Mesodermal cell (in vitro differentiated cells): ENCODE results near the gene MBD2.

Source experiments
- H3K27ac ChIP-seq: 2 replicates; pipeline ENCODE4 v1.7.0; 2013; ENCODE audit warnings: mild to moderate bottlenecking, low read depth, low read length, moderate library complexity; ENCODE audit not compliant: severe bottlenecking
- H3K36me3 ChIP-seq: 2 replicates; pipeline ENCODE4 v1.7.1; 2013; ENCODE audit warnings: mild to moderate bottlenecking, low read length, moderate library complexity; ENCODE audit not compliant: control insufficient read depth, insufficient read depth
- H3K4me1 ChIP-seq: one replicate; pipeline ENCODE4 v1.7.1; 2013; ENCODE audit warnings: mild to moderate bottlenecking, low read length; ENCODE audit not compliant: insufficient read depth, control insufficient read depth, poor library complexity, severe bottlenecking
- H3K4me3 ChIP-seq: 2 replicates; pipeline ENCODE4 v1.7.0; 2013; ENCODE audit warnings: low read length, control low read depth, mild to moderate bottlenecking; ENCODE audit not compliant: insufficient read depth, poor library complexity, severe bottlenecking; ENCODE audit errors: extremely low read depth
- H3K9me3 ChIP-seq: 2 replicates; pipeline ENCODE4 v1.7.1; 2013; ENCODE audit warnings: mild to moderate bottlenecking, low read length, moderate library complexity; ENCODE audit not compliant: control insufficient read depth
- WGBS, 2 experiments: methylation state at CpG; one replicate each; pipeline ENCODE4 v1.1.5; 2013; ENCODE audit warnings: missing lambda C conversion rate in 2 of 2; ENCODE audit not compliant: insufficient coverage in 2 of 2; 5-methylcytosine and 5-hydroxymethylcytosine counted together

MBD2 gene

DNA sequence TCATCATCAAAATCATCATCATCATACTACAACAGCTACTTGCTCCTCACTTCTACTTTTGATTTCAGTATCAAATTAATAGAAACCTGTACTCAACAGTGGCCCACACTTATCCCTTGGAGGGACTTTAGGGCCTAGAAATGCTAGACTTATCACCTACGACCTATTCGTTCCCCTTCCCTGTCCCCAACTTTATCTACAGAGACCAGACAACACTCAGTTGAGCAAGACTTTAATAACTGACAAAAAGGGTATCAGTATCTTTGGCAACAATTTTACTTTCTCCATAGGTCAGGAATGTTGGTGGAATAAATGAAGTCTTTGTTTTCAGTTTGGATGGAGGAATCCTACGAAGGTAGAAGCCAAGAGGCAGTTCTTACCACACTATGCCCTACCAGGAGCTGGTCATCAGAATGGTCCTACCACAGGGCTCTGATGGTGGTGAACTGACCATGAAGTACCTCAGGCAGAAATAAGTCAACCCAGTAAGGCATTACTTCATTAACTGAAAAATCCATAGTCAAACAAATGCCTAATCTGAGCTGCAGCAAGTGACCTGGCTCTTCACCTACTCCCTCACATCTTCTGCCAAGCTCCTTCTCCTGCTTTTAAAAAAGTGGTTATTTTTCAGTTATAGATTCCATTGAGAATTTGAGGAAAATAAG, 26.6 kb downstream of the MBD2 start:
- no peak overlapping the region for H3K27ac ChIP-seq
- peaks cover 25% of the 10 kb centered on the region for H3K36me3 ChIP-seq
- no peak overlapping the region for H3K4me3 ChIP-seq
- no peaks in the 10 kb centered on the region for H3K4me1 ChIP-seq
- 100% methylated on average over 1 of the region's 3 CpGs; no CpG with 5 or more reads in 1 of the 2 experiments for WGBS, 2 experiments
- H3K9me3 ChIP-seq = no peaks in the 10 kb centered on the region

DNA sequence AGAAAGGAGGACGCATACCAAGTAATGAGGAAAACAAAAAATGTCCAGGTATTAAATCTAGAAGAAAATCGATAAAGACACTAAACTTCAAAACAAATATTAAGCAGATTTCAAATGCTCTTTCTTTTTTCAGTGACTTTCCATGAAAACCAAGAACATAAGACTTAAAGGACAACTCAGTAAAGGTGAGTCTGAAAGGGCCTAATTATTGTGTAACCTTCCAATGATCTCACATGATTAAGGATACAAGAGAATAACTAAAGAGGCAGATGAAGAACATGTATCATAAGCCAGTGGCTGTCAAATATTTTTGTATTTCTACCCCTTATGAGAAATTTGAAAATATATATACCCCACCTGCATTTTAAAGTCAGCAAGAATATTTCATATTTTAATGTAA, 30.7 kb downstream of the MBD2 start:
- Histone ChIP-seq H3K4me3 (no peak overlapping the region), H3K4me1 (no peaks in the 10 kb centered on the region), H3K9me3 (no peaks in the 10 kb centered on the region), H3K27ac (no peak overlapping the region), H3K36me3 (peaks cover 4% of the 10 kb centered on the region)
- no CpG with 5 or more reads among the region's 2 CpGs for WGBS, 2 experiments

DNA sequence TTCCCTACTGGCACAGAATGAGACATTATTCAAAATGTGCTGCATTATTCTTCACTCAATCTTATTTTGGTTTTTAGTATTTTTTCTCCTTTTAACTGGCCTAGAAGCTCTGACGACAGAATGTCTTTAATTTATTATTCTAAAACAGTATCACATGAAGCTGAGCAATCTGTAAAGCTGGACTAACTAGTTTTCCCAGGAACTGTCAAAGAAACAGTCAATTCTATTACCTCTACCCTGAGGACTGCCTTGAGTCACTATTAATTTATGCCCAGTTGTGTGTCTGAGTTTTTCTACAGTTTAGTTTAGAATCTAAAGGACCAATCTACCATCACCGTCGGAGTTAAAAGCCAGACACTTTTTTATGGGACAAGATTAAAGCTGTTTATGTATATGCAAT, 31.6 kb downstream of the MBD2 start:
- H3K4me1 ChIP-seq = no peaks in the 10 kb centered on the region
- H3K27ac ChIP-seq = no peak overlapping the region
- H3K4me3 ChIP-seq = no peak overlapping the region
- H3K36me3 ChIP-seq = peaks cover 3% of the 10 kb centered on the region
- no peaks in the 10 kb centered on the region for H3K9me3 ChIP-seq
- WGBS, 2 experiments = 100% methylated on average over 1 of the region's 3 CpGs; no CpG with 5 or more reads in 1 of the 2 experiments

DNA sequence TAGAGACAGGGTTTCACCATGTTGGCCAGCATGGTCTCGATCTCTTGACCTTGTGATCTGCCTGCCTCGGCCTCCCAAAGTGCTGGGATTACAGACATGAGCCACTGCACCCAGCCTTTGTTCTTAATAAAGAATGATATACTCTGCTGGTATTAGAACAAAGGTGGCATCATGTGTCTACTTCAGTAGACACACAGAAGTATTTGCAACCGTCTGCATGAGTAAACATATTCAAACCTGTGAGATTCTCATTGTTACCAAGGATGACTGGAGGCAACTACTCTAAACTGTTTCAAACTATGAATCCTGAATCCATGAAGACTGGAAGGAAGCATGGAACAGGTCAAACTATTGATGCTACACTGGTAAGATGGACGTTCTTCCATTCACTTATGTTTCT, 32.1 kb downstream of the MBD2 start:
- Histone ChIP-seq H3K27ac (no peak overlapping the region), H3K4me1 (no peaks in the 10 kb centered on the region), H3K4me3 (no peak overlapping the region), H3K9me3 (no peaks in the 10 kb centered on the region), H3K36me3 (peaks cover 8% of the 10 kb centered on the region)
- WGBS, 2 experiments = 94% methylated on average over 3 of the region's 4 CpGs; no CpG with 5 or more reads in 1 of the 2 experiments

DNA sequence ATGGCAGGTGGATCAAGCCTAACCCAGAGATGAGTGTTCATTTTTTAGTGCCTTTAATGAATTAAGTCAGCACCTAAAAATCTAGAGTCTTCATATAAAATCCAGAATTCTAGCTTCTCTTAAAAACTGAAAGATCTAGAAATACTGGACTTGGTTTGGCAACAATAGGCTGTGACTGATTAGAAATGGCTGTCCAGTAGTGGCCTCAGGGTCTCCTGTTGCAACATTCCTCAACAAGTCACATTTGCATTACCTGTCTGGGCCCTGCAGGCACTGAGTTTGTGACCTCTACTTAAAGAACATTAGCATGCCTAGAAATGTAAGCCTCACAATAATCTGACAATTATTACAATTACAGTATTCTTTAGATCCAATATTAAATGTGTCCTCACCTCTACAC, 33.1 kb downstream of the MBD2 start:
- no peaks in the 10 kb centered on the region for H3K4me1 ChIP-seq
- no peaks in the 10 kb centered on the region for H3K9me3 ChIP-seq
- H3K27ac ChIP-seq = no peak overlapping the region
- no peak overlapping the region for H3K4me3 ChIP-seq
- peaks cover 10% of the 10 kb centered on the region for H3K36me3 ChIP-seq

DNA sequence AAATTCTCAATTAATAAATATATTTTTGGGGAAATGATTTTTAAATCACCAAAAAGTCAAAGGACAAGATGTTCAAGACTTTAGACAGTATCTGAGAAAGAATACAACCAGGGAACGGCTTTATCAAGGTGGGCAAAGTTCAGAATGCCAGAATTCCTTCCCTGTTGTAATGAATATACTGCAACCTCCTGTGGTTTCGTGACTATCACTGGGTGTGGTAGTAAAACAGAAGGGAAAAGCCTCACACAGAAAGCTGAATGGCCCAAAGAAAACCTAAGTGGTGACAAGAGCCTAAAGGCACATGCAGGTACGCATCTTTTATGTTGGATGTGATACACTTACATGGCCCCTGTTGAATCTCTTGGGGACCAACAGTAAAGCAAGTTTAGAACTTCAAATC, 37.1 kb downstream of the MBD2 start:
- peaks cover 21% of the 10 kb centered on the region for H3K36me3 ChIP-seq

DNA sequence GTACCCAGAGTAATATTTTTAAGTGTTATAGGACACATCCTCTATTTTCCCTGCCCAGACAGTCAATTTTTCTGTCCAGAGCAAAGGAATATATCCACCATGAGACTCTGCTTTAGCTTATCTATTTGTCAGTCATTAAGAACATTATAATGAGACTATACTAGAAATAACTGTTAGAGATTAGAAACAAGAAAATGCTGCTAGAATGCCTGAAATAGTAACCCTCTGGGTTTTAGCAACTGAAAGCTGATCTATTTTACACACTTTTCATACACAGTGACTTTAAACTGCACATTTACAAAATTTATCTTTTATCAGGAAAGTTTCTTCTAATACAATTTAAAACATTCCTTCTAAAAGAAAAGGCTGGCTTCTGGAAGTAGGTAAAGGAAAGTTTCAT, 39.6 kb downstream of the MBD2 start:
- Histone ChIP-seq H3K4me3 (no peak overlapping the region), H3K36me3 (peaks cover 24% of the 10 kb centered on the region), H3K4me1 (no peaks in the 10 kb centered on the region), H3K27ac (no peak overlapping the region), H3K9me3 (no peaks in the 10 kb centered on the region)

More for the DNA sequence above, 37.1 kb downstream of the MBD2 start:
- Histone ChIP-seq H3K9me3 (no peaks in the 10 kb centered on the region), H3K4me1 (no peaks in the 10 kb centered on the region), H3K4me3 (no peak overlapping the region), H3K27ac (no peak overlapping the region)
- WGBS, 2 experiments = 100% methylated on average over 2 of the region's 3 CpGs

DNA sequence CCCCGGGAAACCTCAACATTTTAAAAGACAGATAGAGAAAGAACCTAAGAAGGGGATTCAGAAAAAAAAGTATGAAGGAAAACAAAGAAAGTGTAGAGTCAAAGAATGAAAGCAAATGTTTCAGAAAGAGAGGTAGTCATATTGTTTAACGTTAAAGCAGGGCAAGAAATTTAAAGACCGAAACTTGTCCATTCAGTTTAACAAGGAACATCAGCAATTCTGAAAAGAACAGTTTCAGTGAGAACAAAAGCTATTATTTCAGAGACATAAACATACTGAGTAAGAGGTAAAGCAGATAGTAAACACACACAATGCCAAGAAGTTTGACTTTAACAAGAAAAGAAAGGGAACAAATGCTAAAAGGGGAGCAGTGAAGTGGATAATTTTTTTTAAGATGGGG, 41.1 kb downstream of the MBD2 start:
- Histone ChIP-seq H3K27ac (no peak overlapping the region), H3K36me3 (peaks cover 24% of the 10 kb centered on the region), H3K9me3 (no peaks in the 10 kb centered on the region), H3K4me1 (no peaks in the 10 kb centered on the region), H3K4me3 (no peak overlapping the region)
- 67 to 92% methylated on average over 1 to 2 of the region's 3 CpGs for WGBS, 2 experiments

DNA sequence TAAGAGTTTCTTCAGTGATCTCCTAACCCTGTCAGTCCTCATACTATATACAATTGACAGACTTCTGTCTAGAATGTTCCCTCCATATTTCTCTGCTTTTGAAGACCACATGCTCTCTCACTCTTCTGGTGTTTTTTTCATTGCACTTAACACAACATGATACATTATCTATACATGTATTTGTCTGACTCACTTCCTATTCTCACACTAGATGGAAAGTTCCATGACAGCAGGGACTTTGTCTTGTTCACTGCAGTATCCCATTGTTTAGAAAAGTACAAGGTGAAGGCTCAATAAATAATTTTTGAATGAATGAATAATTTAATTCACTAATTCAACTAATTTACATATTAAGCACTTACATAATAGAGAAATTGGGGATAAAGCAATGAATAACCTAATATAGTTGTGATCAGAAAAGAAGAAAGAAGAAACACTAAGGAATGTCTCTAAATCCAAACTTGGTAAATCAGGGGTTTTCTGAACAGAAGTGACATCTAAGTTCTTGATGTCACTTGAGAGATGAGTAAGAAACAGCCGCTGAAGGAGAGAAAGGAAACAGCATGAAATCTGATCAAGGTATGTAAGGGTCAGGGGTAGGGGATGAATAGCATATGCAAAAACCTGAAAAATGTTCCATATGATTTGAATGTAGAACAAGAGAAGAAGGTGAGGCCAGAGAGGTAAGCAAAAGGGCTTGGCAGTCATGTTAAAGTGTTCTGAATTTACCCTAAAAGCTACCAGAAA, 42.4 kb downstream of the MBD2 start:
- WGBS, 2 experiments = 75 to 90% methylated on average over 1 of the region's 1 CpG
- Histone ChIP-seq H3K4me1 (no peaks in the 10 kb centered on the region), H3K27ac (no peak overlapping the region), H3K36me3 (peaks cover 14% of the 10 kb centered on the region), H3K4me3 (no peak overlapping the region), H3K9me3 (no peaks in the 10 kb centered on the region)

DNA sequence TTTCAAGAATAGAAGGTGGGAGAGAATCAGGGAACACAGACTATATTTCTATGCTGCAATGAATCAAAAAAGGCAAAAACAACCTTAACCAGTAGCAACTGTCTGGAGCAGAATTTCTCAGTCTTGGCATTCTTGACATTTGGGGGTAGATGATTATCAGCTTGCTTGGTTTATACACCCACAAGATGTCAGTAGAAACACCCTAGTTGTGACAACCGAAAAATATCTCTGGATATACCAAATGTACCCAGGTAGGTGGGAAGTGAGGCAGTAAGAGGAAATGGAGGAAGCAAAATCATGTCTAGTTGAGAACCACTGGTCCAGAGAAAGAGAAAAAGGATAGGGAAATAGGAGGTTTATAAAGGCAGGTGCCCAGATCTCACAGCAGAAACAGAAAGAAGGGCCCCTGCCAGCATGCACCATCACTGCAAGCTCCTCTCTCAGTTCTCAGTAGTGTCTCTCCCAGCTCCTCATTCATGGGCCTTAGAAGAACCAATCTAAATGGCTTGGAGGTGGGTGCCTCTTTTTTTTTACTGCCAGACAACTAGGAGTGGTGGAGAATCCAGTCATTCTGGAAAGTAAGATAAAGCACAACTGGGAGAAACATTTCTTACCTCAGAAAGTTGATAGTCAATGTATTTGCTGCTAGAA, 50.4 kb downstream of the MBD2 start:
- no peaks in the 10 kb centered on the region for H3K9me3 ChIP-seq
- H3K36me3 ChIP-seq = peaks cover 14% of the 10 kb centered on the region
- H3K4me3 ChIP-seq = no peak overlapping the region
- H3K4me1 ChIP-seq = peaks cover 6% of the 10 kb centered on the region
- no peak overlapping the region for H3K27ac ChIP-seq
- no CpG with 5 or more reads among the region's 1 CpG for WGBS, 2 experiments

DNA sequence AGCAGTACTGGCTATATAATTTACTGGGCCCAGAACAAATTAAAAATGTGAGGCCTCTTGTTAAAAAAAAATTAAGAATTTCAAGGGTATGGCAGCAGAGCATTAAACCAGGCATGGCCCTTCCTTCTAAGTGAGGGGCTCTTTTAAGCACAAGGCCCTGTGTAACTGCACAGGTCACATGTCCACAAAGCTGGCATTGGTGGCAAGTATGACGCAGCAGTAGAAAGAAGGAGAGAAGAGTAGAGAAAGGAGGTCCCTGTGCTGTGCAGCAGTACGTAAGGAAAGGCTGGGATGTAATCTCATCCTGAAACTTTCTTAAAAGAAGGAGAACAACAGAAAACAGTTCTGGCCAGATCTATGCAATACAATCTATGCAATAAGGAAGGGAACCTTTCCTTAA, 51.2 kb downstream of the MBD2 start:
- H3K27ac ChIP-seq = no peak overlapping the region
- H3K9me3 ChIP-seq = no peaks in the 10 kb centered on the region
- peaks cover 6% of the 10 kb centered on the region for H3K4me1 ChIP-seq
- 90 to 100% methylated on average over 1 to 2 of the region's 2 CpGs for WGBS, 2 experiments
- no peak overlapping the region for H3K4me3 ChIP-seq
- H3K36me3 ChIP-seq = peaks cover 14% of the 10 kb centered on the region
